ENCODE measurements around the gene IFNK.

- TF ChIP-seq CTCF (IDR thresholded peaks at IDR 0.05) = no peak
- no peak for TF ChIP-seq POLR2A (IDR thresholded peaks at IDR 0.05)
Measured at GRCh38 chr9:27564670-27565069, 40.6 kb downstream of the IFNK start.

Measured in uterus (tissue), 2 donors.